HG03520 (cell line): ENCODE data around the gene MDN1.
"Not testable (repeated sequence)": the region's sequence is repeated elsewhere in the genome, so short reads cannot be mapped to it uniquely, and the experiment has no call there.

Experiments
- ATAC-seq: cut with Tn5 transposase; IDR thresholded peaks from one replicate; pipeline ENCODE4 v1.9.1; 2021; ENCODE audit warnings: mild to moderate bottlenecking, moderate library complexity; ENCODE audit not compliant: unreplicated experiment

The MDN1 gene

DNA sequence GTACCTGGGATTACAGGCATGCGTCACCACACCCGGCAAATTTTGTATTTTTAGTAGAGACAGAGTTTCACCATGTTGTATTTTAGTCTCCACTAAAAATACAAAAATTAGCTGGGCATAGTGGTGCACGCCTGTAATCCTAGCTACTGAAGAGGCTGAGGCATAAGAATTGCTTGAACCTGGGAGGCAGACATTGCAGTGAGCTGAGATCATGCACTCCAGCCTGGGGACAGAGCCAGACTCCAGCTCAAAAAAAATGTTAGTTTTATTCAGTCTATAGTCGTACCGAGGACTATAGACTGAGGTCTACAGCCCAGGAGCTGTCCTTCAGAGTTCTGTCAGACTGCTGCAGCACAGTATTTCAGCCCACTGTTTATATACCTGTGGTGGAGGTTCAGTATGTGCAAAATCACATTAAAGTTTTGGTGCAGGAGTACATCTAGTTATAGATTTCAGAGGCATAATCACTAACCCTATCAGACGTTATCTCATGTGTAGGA is 6.5 kb upstream of the MDN1 start:
- ATAC-seq = no peak

DNA sequence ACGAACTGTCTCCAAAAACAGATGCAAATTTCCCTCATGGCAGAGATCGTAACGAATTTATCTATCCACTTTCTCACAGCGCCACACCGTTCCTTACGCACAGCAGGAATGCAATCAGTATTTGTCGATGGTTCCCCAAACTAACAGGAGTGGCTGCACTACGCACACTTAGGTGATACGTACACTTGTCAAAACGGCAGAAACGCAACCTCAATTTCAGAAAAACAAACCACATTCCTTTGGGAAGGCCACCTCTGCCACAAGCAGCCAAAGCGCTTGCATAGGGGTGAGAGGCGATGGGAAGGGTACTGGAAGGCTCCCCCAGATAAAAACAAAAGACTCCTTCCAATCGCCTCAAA is 638 bp downstream of the MDN1 start:
- peak; percentile 21 for ATAC-seq

DNA sequence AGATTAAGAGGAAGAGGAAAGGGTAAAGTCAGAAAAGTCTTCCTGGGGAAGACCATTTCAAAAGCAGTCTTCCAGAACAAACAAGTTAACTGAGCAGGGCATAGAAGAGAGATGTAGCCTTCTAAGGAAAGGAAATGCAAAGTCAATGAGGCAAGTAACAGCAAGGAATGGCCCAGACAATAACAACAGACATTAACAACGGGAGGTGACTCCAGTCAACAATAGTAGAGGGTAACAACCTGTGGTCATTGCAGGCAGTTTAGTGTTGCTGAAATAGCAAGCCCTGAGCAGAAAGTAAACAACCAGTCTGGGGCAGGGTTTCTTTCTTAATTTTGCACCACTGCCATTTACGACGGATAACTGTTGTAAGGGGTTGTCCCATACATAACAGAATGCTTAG is 2.1 kb downstream of the MDN1 start:
- ATAC-seq = no peak

DNA sequence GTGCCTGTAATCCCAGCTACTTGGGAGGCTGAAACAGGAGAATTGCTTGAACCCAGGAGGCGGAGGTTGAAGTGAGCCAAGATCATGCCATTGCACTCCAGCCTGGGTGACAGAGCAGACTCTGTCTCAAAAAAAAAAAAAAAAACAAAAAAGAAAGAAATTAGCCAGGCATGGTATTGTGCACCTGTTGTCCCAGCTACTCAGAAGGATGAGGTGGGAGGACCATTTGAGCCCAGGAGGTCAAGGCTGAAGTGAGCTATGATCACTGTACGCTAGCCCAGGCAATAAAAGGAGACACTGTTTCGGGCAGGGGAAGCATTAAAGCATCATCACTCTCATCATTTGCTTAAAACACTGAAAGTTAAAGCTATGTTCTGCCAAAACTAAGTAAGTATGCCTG is 6.2 kb downstream of the MDN1 start:
- not testable (repeated sequence) for ATAC-seq

DNA sequence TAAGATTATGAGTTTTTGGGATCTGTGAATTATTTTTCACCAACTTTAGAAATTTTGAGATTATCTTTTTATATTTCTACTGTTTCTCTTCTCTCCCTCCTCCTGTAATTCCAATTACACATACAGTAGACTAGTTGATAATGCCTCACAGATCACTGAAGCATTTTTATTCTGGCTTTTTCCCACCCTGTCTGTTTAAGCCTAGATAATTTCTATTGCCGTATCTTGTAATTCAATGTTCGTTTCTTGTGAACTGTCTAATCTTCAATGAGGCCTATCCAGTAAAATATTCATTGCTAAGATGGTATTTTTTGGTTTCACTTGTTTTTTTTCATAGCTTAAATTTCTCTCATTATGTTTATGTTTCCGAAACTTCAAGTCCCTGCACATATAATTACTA is 12.0 kb downstream of the MDN1 start:
- ATAC-seq = no peak

DNA sequence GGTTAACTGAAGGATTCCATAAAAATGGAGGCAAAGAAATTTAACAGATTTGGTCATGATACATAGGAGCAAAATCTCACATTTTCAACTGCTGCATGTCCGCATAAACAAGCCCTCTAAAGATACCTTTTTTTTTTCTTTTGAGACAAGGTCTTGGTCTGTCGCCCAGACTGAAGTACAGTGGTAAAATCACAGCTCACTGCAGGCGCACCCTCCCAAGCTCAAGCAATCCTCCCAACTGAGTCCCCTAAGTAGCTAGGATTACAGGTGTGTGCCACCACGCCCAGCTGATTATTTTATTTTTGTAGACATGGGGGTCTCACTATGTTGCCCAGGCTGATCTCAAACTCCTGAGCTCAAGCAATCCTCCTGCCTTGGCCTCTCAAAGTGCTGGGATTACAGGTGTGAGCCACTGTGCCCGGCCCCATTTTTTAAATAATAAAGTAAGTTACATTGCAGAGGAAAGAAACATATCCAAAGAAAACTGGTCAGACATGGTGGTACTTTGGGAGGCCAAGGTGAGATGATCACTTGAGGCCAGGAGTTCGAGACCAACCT is 13.7 kb downstream of the MDN1 start:
- no peak for ATAC-seq

DNA sequence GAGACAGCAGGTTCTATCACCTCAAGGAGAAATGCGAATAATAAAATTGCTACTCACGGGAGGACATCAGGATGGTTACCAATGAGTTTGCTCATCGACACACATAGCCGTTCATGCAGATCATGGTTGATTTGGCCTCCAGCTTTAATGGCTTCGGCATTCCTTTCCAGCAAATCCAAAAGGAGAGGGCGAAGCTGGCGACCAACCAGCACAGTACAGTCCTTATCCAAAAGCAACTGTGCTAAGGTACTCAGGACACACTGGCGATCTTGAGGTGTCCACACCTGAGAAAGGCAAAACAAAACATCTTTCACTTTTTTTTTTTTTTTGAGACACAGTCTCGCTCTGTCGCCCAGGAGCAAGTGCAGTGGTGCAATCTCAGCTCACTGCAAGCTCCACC is 16.3 kb downstream of the MDN1 start:
- ATAC-seq = no peak

DNA sequence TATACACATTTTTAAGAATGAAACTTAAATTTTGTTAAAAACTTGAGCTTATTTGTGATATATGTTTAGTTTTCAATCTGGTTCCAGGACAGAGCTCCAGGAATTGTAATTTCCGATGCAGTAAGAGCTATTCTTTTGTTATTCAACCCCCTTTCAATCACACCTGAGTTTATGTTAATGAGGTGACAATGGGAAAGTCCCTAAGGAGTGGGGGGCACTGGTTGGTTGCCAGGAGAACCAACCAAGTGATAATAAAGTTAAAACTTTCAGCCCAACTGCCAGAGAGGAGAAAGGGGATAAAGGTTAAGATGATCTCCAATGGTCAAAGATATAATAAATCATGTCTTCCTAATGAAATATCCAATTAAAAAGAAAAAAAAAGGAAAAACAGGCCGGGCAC is 19.8 kb downstream of the MDN1 start:
- no peak for ATAC-seq

DNA sequence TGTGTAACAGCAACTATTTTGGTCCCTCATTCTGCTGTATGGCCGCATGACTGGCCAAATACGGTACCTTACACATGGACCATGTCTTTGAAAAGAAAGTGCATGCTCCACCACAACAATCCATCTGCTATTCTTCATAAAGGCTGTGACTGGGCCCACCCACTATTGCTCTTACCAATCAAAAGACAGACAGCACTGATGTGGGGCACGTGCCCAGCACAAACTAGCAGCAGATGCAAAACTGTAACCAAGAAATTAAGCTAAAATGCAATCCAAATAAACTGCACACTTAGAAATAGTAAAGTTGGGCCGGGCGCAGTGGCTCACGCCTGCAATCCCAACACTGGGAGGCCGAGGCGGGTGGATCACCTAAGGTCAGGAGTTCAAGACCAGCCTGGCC is 20.5 kb downstream of the MDN1 start:
- no peak for ATAC-seq

DNA sequence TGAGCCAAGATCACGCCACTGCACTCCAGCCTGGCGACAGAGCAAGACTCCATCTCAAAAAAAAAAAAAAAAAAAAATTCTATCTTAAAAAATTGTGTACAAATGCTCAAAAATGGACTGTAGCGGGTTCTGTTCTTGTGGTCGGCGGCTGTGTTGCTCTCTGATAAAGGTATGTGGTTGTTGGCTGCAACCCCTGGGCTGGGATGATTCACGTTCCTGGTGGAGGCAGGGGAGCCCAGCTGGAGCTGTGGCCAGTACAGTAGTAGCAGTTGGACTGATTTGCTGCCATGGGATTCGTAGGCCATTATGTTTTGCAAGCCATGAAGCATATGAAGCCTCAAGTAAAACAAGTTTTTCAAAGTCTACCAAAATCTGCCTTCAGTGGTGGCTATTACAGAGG is 22.3 kb downstream of the MDN1 start:
- no peak for ATAC-seq

DNA sequence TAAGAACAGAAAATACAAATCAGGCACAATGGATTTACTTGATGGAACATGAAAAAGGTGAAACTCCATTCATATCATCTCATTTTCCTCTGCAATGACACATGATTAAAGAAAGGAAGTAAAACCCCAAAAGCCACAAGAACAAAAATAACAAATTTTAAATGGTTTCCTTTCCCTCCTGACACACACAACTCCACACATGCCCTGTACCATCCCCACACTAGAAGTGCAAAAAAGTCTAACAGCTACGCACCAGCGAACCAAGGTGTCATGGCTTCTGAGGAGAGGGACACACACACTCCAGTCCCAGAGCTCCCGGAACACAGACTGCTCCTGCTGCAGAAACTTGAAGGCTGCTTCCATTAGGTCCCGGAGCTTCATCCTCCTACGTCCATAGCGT is 25.3 kb downstream of the MDN1 start:
- no peak for ATAC-seq

DNA sequence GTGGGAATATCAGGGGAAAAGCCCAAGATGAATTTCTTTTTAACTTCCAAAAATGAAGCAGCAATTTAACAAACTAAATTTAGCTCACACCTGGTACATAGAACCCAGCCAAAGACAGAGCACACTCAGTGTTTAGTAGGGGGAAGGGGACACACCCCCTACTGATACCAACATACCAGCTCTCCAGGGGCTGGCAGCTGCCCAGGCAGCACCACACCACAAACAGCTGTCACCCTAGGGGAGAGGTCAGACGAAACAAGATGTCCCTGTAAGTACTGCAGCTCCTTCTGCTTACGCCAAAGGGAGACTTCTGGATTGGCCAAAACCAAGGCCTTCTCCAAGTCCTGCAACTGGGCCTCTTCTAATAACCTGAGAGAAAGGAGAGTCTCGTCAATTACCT is 26.0 kb downstream of the MDN1 start:
- no peak for ATAC-seq

DNA sequence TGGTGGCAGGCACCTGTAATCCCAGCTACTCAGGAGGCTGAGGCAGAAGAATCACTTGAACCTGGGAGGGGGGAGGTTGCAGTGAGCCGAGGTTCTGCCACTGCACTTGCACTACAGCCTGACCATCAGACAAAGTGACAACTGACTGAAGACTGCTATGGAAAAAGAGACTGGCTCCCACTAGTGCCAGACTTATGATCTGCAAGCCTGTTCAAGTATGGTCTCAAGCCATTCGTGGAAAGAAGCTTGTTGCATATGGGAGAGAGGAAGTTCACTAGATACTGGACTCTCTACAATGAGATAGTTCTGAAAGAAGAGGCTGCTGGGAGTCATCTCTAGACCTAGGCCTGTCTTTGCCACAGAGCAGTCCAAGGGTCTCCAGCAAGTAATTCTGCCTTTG is 26.7 kb downstream of the MDN1 start:
- peak; percentile 75 for ATAC-seq

DNA sequence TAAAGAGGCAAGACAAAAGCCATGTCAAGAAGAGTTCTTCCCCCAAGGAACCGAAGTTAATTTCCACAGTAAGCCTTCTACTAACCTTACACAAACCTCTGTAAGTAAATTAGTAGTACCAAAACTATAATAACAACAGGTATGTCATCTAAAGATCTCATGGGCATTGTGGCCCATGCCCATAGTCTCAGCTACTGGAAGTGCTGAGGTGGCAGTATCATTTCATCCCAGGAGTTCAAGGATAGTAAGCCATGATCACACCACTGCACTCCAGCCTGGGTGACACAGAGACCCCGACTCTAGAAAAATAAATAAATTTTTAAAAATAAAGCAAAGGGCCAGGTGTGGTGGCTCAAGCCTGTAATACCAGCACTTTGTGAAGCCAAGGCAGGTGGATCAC is 29.2 kb downstream of the MDN1 start:
- no peak for ATAC-seq

DNA sequence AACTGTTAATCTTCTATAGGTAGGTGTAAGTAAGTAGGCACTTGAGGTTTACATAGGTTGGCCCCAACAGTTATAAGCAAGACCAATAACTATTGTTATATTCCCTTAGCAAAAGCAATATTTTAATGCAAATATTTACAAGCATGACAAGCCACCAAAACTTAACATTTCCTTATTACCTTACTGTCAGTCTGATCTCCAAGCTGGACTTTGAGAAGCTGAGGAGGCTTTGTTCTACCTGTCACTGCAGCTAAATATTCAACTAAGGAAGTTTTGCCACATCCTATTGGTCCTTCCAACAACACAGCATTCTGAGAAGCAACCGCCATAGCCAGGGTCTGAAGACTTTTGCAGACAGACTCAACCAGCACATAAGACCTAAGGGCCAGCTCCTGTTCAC is 29.6 kb downstream of the MDN1 start:
- no peak for ATAC-seq

DNA sequence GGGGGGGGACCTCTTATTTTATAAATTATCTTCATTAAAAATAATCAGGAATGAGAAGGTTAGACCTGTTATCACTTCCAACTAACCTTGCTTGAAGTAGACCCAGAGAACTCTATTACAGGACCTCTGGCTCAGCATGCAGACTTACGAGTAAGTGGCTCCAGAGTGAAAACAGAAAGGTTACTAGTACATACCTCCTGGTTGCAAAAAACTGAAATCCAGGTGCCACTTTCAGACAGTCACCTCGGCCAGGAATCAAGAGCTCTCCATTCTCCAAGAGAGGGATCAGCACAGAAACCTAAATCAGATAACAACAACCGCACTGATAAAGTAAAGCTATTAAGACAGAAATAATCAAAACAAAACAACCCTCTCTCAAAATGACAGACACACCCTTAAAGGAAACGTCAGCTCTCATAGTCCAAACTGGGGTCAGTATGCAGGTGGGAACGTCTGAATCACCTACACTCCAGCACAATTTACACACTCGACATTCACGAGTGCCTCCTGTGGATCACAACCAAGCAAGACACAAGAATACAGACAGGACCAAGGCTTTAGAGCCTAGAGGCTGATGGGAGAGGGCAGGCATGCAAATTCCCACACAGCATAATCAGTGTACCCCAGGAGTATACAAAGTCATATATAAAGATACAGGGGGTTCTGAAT is 31.8 kb downstream of the MDN1 start:
- no peak for ATAC-seq

DNA sequence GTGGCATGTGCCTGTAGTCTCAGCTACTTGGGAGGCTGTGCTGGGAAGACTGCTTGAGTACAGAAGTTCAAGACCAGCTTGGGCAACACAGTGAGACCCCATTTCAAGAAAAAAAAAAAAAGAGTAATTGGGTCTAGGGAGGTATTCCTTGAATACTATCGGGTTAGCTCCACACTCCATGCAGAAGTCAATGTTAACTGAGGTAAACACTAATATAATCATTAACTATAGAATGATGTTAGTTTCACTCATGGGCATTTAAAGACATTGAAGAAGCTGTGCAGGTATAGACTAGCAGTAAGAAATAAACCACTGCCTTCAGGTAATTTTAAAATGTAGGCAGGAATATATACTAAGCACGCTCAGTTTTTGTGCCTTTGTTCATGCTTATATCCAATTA is 32.6 kb downstream of the MDN1 start:
- ATAC-seq = no peak

DNA sequence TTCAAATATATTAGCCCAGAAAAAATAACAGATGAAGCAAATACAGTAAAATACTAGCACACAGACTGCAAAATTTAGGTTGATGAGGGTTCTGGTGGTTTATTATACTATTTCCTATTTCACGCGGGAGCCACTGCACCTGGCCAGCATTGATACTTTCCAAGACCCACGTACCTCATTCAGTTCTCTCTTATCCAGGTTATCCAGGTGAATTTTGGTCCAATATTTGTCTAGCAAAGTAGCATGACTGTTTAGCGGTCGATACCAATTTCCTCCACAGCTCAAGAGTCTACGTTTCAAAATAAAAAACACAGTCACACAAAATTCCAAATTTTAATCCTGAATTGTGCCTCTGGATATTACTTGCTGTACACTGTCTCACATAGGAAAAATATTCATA is 34.8 kb downstream of the MDN1 start:
- no peak for ATAC-seq

DNA sequence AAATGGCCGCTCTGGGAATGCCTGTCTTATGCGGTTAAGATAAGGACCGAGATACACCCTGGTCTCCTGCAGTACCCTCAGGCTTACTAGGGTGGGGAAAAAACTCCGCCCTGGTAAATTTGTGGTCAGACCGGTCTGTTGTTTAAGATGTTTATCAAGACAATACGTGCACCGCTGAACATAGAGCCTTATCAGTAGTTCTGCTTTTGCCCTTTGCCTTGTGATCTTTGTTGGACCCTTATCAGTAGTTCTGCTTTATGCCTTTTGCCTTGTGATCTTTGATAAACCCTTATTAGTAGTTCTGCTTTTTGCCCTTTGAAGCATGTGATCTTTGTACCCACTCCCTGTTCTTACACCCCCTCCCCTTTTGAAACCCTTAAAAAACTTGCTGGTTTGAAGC is 36.3 kb downstream of the MDN1 start:
- not testable (repeated sequence) for ATAC-seq

DNA sequence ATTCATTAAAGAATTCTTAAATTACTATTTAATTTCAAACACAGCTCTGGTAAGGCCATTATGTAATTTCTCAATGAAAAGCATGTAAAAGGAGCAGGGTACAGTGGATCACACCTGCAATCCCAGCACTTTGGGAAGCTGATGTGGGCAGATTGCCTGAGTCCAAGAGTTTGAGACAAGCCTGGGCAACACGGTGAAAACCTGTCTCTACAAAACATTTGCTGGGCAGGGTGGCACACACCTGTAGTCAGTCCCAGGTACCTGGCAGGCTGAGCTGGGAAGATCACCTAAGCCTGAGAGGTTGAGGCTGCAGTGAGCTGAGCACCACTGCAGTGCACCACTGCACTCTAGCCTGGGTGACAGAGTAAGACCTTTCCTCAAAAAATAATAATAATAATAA is 37.4 kb downstream of the MDN1 start:
- ATAC-seq = no peak

DNA sequence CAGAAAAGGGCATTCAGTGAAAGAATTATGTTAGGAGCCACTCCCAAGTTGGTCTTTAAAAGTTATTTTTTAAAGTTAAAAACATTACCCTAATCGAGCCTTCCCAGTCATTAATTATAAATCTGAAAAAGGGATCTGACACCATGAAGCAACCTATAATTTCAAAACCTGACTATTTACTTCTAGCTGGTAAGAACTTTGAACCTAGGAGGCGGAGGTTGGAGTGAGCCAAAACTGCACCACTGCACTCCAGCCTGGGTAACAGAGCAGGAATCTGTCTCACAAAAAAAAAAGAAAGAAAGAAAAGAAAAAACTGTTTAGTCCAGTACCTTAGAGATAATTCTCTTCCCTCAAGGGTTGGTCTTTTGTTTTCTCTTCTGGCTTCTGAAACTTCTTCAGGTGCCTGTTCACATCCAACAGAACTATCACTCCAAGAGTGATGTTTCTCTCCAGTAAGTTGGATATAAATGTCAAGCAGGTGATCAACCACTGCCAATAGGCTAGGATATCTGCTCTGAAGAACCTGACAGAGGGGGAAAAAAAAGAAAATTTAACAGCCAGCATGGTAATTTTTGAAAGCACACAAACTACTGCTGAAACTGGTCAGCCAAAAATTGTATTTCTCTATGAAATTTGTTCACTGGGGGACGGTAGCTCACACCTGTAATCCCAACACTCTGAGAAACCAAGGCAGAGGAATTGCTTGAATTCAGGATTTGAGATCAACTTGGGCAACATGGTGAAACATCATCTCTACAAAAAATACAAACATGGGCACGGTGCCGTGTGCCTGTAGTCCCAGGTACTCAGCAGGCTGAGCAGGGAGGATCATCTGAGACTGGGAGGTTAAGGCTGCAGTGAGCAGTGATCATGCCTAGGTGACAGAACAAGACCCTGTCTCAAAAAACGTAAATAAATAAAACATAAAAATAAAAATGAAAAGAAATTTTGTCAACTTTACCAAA is 38.2 kb downstream of the MDN1 start:
- no peak for ATAC-seq

DNA sequence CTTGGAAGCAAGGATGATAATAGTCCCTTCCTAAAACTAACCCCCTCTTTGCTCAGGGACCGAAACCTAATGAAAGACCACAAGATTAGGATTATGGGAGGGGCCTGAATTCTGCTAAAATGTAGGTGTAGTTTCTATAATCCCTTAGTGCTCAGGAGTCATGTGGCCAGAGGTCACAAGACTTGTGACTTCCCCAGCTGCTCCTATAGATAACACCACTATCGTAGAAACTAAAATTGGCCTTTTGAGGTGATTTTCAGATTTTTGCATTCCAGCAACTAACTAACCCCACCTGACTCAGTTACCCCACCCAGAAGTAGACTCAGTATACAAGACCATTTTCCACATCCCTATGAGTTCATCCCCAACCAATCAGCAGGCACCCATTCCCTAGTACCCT is 42.1 kb downstream of the MDN1 start:
- ATAC-seq = no peak
